Subcutaneous adipose tissue (tissue), 4 donors: Measurements from ENCODE around the gene KLK6. TPM values are rescaled to one million over a fixed set of nuclear protein-coding genes. Genes with fewer than 3 reads are reported as not detected.

Experiments
- CTCF ChIP-seq: fragments of 450-650 bp; IDR thresholded peaks from one replicate; pipeline ENCODE4 v1.5.1; 2016; ENCODE audit warnings: low read depth, mild to moderate bottlenecking, control low read depth, antibody characterized with exemption, moderate library complexity
- total RNA-seq, 4 donors: library from RNA; depleted of rRNA; stranded (reverse); fragments of >200 nt; gene quantifications; one replicate each; pipeline ENCODE4 v1.1.0, GENCODE V29; 2016

KLK6 gene
- not detected for total RNA-seq

- no peak for TF ChIP-seq CTCF
These were observed at the start of gene KLK6 for GRCh38 chr19:50969413-50969760. Gene KLK6 (minus strand): TSS chr19:50969591. CDS start chr19:50968104, 1,487 bp downstream.

GRCh38 chr19:51018745-51019543 lies 49.6 kb upstream of the KLK6 start:
- TF ChIP-seq CTCF: no peak

- TF ChIP-seq CTCF: no peak
These were observed 47.6 kb upstream of the KLK6 start for GRCh38 chr19:51016798-51017683.

- no peak for TF ChIP-seq CTCF
These were observed 46.4 kb upstream of the KLK6 start for GRCh38 chr19:51015691-51016267.

- TF ChIP-seq CTCF: no peak
These were observed 44.9 kb upstream of the KLK6 start for GRCh38 chr19:51014242-51014641.

- no peak for TF ChIP-seq CTCF
These were observed 43.3 kb upstream of the KLK6 start for GRCh38 chr19:51012661-51013190.
